GM21381 (cell line): Measurements from ENCODE around the gene DPEP2NB.

Experiments used
- ATAC-seq: cut with Tn5 transposase; IDR thresholded peaks from one replicate; pipeline ENCODE4 v1.9.1; 2021; ENCODE audit warnings: mild to moderate bottlenecking, moderate library complexity; ENCODE audit not compliant: unreplicated experiment

Gene DPEP2NB

GRCh38 chr16:67964477-67965131, 51.1 kb downstream of the DPEP2NB start:
- no peak for ATAC-seq

GRCh38 chr16:67963662-67964321, 51.9 kb downstream of the DPEP2NB start:
- no peak for ATAC-seq
